Astrocyte of the spinal cord (primary cell): Measurements from ENCODE around the gene CLDN22.

Experiments
- DNase-seq: peaks from one replicate; pipeline ENCODE4 v3.0.0; 2011; ENCODE audit warnings: low read depth, low spot score
- H3K4me3 ChIP-seq: 2 replicates; pipeline ENCODE4 v1.5.1; 2011; ENCODE audit warnings: low read depth, mild to moderate bottlenecking, low read length, moderate library complexity
- in situ Hi-C: cut with HindIII; loops from 2 replicates; pipeline ENCODE4 v1.10.0; 2017; ENCODE audit warnings: low sequenced_read_pairs
- TF ChIP-seq, protein P1 (sequence below): IDR thresholded peaks from 2 replicates; pipeline ENCODE4 v1.5.1; 2012; ENCODE audit warnings: low read depth, mild to moderate bottlenecking, low read length, inconsistent platforms

The CLDN22 gene

DNA sequence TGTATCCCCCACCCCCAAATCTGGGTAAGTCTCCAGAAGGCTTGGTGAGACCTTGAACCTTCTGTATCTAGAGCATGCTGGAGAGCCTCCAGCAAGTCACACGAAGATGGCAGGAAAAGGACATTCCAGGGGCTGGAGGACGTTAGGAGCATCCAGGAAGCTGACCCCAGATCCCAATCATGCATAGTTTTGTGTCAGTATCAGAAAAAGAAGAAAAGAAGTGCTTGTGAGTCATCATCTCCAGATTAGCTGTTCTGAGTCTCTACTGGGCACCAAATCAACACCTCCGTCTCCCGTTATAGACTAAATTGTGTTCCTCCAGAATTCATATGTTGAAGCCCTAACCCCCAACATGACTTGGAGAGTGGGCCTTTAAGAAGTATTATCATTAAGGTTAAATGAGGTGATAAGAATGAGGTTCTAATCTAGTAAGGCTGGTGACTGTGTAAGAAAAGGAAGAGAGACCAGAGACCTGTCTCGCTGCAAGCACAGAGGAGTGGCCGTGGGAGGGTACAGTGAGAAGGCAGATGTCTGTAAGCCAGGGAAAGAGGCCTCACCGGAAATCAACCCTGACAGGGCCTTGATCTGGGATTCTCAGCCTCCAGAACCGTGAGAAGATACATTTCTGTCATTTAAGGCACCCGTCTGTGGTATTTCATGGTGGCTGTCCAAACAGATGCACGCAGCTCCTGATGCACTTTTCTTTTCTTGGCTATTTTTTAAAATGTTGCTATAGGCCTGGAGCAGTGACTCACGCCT is 40.3 kb upstream of the CLDN22 start:
- in situ Hi-C loops, result no loop called here
- no peak overlapping the region for H3K4me3 ChIP-seq
- peak; percentile 38 for DNase-seq
- TF ChIP-seq, protein P1, sequence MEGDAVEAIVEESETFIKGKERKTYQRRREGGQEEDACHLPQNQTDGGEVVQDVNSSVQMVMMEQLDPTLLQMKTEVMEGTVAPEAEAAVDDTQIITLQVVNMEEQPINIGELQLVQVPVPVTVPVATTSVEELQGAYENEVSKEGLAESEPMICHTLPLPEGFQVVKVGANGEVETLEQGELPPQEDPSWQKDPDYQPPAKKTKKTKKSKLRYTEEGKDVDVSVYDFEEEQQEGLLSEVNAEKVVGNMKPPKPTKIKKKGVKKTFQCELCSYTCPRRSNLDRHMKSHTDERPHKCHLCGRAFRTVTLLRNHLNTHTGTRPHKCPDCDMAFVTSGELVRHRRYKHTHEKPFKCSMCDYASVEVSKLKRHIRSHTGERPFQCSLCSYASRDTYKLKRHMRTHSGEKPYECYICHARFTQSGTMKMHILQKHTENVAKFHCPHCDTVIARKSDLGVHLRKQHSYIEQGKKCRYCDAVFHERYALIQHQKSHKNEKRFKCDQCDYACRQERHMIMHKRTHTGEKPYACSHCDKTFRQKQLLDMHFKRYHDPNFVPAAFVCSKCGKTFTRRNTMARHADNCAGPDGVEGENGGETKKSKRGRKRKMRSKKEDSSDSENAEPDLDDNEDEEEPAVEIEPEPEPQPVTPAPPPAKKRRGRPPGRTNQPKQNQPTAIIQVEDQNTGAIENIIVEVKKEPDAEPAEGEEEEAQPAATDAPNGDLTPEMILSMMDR, result no peak

- TF ChIP-seq, protein P1, result no peak
- DNase-seq, result no peak
- no peak overlapping the region for H3K4me3 ChIP-seq
- in situ Hi-C loops, result no loop called here
These were observed 38.2 kb upstream of the CLDN22 start for GRCh38 chr4:183358215-183358755.

DNA sequence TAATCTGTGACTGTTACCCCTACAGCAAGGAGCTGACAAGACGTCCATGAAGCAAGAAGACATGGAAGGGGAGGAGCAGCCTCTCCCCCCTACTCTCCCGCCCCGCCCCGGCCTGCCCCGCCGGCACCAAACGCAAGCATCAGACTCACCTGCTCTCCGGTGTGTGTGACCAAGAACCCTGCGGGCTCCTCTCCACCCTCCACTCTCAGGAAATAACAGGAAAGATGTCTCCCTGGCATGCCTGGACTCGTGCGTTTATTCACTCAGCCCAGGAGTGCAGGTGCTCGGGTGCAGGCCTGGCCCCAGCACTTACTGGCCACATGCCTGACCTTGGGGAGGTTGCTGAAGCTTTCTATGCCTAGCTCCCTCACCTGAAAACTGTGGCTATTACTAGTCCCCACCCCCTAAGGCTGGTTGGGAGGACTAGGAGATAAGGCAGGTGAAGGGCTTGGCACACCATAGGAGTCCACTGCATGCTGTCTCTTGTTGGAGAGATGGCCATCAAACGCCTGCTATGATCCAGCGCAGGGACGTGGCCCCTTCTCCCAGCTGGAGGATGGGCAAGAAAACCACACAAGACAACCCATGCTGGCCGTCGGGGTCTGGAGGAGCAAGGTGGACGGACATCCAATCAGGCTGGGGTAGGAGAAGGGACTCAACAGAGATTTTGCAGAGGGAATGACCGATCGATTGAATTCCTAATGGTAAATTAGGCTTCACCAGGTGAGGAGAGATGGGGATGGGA is 37.0 kb upstream of the CLDN22 start:
- no peak overlapping the region for H3K4me3 ChIP-seq
- TF ChIP-seq, protein P1, result no peak
- DNase-seq, result no peak
- in situ Hi-C loops, result no loop called here

DNA sequence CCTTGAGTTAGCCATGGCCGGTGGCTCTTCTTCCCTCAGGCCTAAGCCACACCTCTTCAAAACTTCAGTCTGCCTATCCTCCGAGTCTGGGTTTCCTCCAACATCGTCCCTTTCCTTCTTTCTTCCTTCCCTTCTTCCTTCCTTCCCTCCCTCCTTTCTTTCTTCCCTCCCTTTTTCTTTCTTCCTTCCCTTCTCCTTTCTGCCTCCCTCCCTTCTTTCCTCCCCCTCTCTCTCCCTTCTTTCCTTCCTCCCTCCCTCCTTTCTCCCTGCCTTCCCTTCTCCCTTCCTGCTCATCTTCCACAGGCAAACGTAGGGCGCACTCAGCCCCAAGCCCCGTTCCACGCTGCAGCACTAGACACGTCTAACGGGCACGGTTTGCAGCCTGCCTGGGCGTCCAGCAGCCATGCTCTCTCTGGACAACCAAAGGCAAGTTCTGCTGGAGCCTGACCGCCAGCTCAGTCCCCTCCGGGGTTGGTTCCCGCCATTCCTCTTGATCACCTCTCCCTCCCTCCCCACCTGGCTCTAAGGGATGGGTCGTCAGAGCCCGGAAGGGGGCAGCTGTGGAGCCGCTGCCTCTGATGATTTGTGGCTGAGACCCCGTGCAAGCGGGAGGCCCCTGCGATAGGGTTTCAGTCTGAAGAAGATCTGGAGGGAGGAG is 36.2 kb upstream of the CLDN22 start:
- no peak overlapping the region for H3K4me3 ChIP-seq
- in situ Hi-C loops, result no loop called here
- TF ChIP-seq, protein P1, result no peak
- DNase-seq, result no peak

DNA sequence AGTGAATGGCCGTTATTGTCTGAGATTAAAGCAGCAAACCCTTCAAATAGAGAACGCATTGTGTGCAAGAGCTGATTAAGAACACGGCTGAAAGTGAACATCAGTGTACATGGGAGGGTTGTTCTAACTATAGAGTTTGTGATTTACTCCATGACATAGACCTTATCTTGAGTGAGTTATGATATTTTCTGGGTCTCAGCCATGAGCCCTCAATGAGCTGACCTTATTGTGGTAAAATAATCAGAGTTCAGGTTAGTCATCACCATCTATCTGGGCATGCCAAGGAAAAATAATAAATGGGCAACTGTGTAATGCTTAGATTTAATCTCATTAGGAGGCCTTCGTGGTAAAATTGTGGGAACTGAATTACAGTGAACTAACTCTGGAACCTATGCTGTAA is 35.3 kb upstream of the CLDN22 start:
- TF ChIP-seq, protein P1, result no peak
- H3K4me3 ChIP-seq, result no peak overlapping the region
- DNase-seq, result peak; percentile 67
- in situ Hi-C loops, result no loop called here

GRCh38 chr4:183354219-183354618 is 34.1 kb upstream of the CLDN22 start:
- no peak for DNase-seq
- H3K4me3 ChIP-seq, result no peak overlapping the region
- in situ Hi-C loops, result no loop called here
- TF ChIP-seq, protein P1, result no peak
